Measurements from ENCODE around the gene ARFGAP3.

The ARFGAP3 gene

GRCh38 chr22:42857845-42858481 lies 890 bp upstream of the ARFGAP3 start:
- DNase-seq, result no peak

- DNase-seq, result no peak
Measured at GRCh38 chr22:42856179-42856864, 751 bp downstream of the ARFGAP3 start.

GRCh38 chr22:42855721-42856120 lies 1.4 kb downstream of the ARFGAP3 start:
- no peak for DNase-seq

- no peak for DNase-seq
Measured at GRCh38 chr22:42855211-42855610, 1.9 kb downstream of the ARFGAP3 start.

- DNase-seq, result no peak
Measured at GRCh38 chr22:42848941-42849550, 8.0 kb downstream of the ARFGAP3 start.

GRCh38 chr22:42847110-42847509 lies 10.0 kb downstream of the ARFGAP3 start:
- no peak for DNase-seq

GRCh38 chr22:42844756-42845155 lies 12.3 kb downstream of the ARFGAP3 start:
- DNase-seq, result no peak

GRCh38 chr22:42842658-42843370 lies 14.3 kb downstream of the ARFGAP3 start:
- no peak for DNase-seq

GRCh38 chr22:42841444-42841843 lies 15.6 kb downstream of the ARFGAP3 start:
- DNase-seq, result no peak

- no peak for DNase-seq
Measured at GRCh38 chr22:42837556-42837955, 19.5 kb downstream of the ARFGAP3 start.

GRCh38 chr22:42836026-42836425 lies 21.0 kb downstream of the ARFGAP3 start:
- DNase-seq, result no peak

- no peak for DNase-seq
Measured at GRCh38 chr22:42834177-42834949, 22.7 kb downstream of the ARFGAP3 start.

- DNase-seq, result no peak
Measured at GRCh38 chr22:42833104-42833503, 24.0 kb downstream of the ARFGAP3 start.

GRCh38 chr22:42831712-42832111 lies 25.4 kb downstream of the ARFGAP3 start:
- DNase-seq, result no peak

- no peak for DNase-seq
Measured at GRCh38 chr22:42830161-42830560, 26.9 kb downstream of the ARFGAP3 start.

GRCh38 chr22:42829302-42829701 lies 27.8 kb downstream of the ARFGAP3 start:
- DNase-seq, result no peak

GRCh38 chr22:42825796-42826195 lies 31.3 kb downstream of the ARFGAP3 start:
- no peak for DNase-seq

GRCh38 chr22:42821386-42821785 lies 35.7 kb downstream of the ARFGAP3 start:
- DNase-seq, result no peak

GRCh38 chr22:42820045-42820763 lies 36.9 kb downstream of the ARFGAP3 start:
- no peak for DNase-seq

GRCh38 chr22:42819412-42820044 lies 37.5 kb downstream of the ARFGAP3 start:
- DNase-seq, result no peak

- no peak for DNase-seq
Measured at GRCh38 chr22:42817556-42817955, 39.5 kb downstream of the ARFGAP3 start.

- DNase-seq, result no peak
Measured at GRCh38 chr22:42816336-42816735, 40.7 kb downstream of the ARFGAP3 start.
